Neural progenitor cell (in vitro differentiated cells): ENCODE data around the gene DNAJC1.

Experiments
- EZH2 ChIP-seq: fragments of 200-600 bp; sonication (generic); IDR thresholded peaks from 2 replicates; pipeline ENCODE4 v1.6.1; 2017; ENCODE audit warnings: antibody characterized with exemption, mild to moderate bottlenecking, moderate library complexity
- TF ChIP-seq, protein P1 (sequence below): fragments of 200-600 bp; sonication (generic); IDR thresholded peaks from 2 replicates; pipeline ENCODE4 v1.5.1; 2017; ENCODE audit warnings: antibody characterized with exemption, mild to moderate bottlenecking

DNA sequence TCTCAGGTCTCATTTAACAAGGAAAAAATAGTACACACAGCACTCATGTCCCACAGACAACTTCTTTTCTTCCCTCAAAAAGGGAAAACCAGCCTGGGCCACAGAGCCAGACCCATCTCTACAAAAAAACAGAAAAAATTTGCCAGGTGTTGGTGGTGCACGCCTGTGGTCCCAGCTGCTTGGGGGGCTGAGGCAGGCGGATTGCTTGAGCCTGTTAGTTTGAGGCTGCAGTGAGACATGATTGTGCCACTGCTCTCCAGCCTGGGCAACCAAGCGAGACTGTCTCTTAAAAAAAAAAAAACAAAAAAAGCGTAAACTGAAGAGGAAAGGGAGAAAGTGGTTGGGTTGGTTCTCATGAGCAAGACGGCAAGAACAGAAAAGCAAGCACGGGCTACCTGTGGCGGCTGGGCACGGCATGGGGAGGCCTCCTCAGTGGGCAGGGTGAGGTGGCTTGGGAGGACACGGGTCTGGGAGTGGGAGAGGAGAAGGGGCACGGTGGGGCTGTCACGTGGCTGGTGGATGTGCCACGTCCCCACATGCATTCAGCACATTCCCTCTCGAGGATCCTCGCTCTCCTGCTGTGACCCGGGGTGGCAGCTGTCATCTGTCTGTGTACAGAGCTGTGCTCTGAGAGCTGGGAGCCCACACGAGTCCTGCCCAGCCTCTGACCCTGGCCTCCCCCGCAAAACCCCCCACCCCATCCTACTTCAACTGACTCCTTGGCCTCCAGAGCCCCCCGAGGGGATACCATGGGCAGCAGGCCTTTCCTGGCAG lies 249.8 kb downstream of the DNAJC1 start:
- no peak for TF ChIP-seq EZH2
- TF ChIP-seq, protein P1, sequence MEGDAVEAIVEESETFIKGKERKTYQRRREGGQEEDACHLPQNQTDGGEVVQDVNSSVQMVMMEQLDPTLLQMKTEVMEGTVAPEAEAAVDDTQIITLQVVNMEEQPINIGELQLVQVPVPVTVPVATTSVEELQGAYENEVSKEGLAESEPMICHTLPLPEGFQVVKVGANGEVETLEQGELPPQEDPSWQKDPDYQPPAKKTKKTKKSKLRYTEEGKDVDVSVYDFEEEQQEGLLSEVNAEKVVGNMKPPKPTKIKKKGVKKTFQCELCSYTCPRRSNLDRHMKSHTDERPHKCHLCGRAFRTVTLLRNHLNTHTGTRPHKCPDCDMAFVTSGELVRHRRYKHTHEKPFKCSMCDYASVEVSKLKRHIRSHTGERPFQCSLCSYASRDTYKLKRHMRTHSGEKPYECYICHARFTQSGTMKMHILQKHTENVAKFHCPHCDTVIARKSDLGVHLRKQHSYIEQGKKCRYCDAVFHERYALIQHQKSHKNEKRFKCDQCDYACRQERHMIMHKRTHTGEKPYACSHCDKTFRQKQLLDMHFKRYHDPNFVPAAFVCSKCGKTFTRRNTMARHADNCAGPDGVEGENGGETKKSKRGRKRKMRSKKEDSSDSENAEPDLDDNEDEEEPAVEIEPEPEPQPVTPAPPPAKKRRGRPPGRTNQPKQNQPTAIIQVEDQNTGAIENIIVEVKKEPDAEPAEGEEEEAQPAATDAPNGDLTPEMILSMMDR: no peak
